ENCODE data around the gene SLC11A2. TPM values are rescaled to one million over a fixed set of nuclear protein-coding genes. Genes with fewer than 3 reads are reported as not detected.
A peak's percentile ranks its signal among the peaks of the same experiment; 100 is the strongest.

SLC11A2 gene
- total RNA-seq, 1 donor from 2014 or later: 96.8 TPM

DNA sequence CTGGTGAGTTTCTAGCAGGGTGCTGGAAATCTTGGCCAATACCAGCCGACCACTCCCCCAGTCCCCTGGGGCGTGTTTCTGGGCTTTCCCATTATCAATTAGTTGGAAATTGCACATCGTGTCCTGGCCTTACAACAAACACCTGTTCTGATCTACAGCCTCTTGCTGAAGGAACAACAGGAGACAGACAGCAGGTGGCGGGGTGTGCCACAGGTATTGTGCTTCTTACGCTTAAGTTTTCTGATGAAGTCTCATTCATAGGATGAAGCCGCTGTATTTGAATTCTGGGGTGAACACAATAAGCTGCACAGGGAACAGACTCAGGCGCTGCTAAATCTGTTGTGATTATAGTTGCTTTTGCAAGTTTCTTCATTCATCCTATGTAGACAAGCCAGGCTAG, 73.1 kb downstream of the SLC11A2 start:
- ATAC-seq (no peak), DNase-seq (no peak)
- Histone ChIP-seq H3K27me3 (no peaks in the 10 kb centered on the region), H3K4me3 (no peak overlapping the region), H3K9me3 (no peaks in the 10 kb centered on the region), H3K27ac (no peak overlapping the region), H3K4me1 (no peaks in the 10 kb centered on the region), H3K36me3 (no peaks in the 10 kb centered on the region)
- TF ChIP-seq, protein P1, sequence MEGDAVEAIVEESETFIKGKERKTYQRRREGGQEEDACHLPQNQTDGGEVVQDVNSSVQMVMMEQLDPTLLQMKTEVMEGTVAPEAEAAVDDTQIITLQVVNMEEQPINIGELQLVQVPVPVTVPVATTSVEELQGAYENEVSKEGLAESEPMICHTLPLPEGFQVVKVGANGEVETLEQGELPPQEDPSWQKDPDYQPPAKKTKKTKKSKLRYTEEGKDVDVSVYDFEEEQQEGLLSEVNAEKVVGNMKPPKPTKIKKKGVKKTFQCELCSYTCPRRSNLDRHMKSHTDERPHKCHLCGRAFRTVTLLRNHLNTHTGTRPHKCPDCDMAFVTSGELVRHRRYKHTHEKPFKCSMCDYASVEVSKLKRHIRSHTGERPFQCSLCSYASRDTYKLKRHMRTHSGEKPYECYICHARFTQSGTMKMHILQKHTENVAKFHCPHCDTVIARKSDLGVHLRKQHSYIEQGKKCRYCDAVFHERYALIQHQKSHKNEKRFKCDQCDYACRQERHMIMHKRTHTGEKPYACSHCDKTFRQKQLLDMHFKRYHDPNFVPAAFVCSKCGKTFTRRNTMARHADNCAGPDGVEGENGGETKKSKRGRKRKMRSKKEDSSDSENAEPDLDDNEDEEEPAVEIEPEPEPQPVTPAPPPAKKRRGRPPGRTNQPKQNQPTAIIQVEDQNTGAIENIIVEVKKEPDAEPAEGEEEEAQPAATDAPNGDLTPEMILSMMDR (IDR thresholded peaks at IDR 0.05): no peak
- intact Hi-C loops (cut with DNase I): no loop called here

DNA sequence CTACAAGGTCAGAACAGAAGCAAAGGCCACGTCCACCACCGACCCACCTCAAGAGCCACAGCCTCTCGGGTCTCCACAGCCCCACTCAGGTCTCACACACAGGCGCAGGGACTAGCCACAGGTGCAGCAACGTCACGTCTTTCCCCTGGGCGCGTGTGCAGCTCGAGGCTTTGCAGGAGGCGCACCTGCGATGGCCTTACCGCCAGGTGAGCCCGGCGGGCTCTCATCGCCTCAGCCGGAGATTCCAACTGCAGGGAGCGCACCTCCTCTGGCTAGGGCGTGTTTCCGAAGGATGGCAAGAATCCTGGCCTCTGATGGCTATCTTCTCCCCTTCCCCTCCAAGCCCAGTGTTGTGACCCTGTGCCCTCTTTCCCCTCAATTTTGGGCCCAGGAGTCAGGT, 73.7 kb downstream of the SLC11A2 start, which contains the start of gene HIGD1C:
TSS of gene HIGD1C (plus strand) at position 35 of the 400 bp plus-strand sequence. CDS start 1,455 bp downstream, outside the sequence.
- TF ChIP-seq, protein P1 (IDR thresholded peaks at IDR 0.05): no peak
- Histone ChIP-seq H3K9me3 (no peaks in the 10 kb centered on the region), H3K27ac (no peak within 1 kb of the TSS), H3K4me1 (no peaks in the 10 kb centered on the region), H3K36me3 (no peaks in the 10 kb centered on the region), H3K4me3 (no peak within 1 kb of the TSS), H3K27me3 (no peaks in the 10 kb centered on the region)
- no peak for ATAC-seq
- DNase-seq: no peak
- intact Hi-C loops (cut with DNase I): no loop called here

DNA sequence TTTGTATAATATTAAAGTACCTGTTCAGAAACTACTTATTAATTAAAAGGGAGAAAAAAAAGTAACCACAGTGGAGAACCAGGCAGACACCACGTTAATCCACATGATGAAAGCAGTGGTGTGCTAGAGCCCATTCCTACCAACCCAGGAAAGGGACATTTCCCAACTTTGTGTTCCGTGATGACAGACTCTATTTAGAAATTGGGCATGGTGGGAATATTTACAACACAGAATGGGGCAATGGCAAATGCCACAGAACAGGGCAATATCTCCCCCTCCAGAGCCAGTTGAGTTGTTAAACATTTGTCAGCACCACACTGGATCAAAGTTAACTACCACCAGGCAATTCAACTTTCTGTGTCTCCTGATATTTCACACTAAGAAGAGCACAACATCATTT, 75.1 kb downstream of the SLC11A2 start:
- Histone ChIP-seq H3K27me3 (no peaks in the 10 kb centered on the region), H3K36me3 (no peaks in the 10 kb centered on the region), H3K9me3 (no peaks in the 10 kb centered on the region), H3K4me3 (no peak overlapping the region), H3K4me1 (no peaks in the 10 kb centered on the region), H3K27ac (no peak overlapping the region)
- DNase-seq (no peak), ATAC-seq (peak; percentile 69)
- intact Hi-C loops (cut with DNase I): no loop called here
- TF ChIP-seq, protein P1 (IDR thresholded peaks at IDR 0.05): no peak

DNA sequence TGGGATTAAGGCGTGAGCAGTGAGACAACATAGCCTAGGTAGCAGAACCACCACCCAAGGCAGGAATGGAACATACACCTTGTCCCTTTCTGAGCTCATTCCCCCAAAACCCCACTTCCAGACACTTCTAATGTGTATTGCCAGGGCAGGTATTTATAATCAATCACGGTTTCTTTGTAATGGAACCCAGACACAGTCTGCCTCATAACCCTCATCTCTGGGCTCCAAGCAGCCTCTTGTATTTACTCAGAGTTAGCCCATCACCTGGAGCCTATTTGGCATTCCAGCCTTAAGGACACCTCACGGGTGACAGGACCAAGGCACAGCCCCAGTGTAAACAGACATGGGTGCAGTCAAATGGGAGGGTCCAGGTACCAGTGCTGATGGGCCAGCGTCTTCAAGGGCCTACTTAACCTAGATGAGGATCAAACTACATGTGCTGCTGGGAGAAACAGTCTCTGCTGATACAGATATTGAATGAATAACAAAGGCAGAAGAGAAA, 76.3 kb downstream of the SLC11A2 start:
- no peaks in the 10 kb centered on the region for H3K4me1 ChIP-seq
- H3K27me3 ChIP-seq: no peaks in the 10 kb centered on the region
- TF ChIP-seq, protein P1 (IDR thresholded peaks at IDR 0.05): no peak
- no peak overlapping the region for H3K4me3 ChIP-seq
- H3K9me3 ChIP-seq: no peaks in the 10 kb centered on the region
- H3K36me3 ChIP-seq: no peaks in the 10 kb centered on the region
- DNase-seq (no peak), ATAC-seq (peak; percentile 61)
- H3K27ac ChIP-seq: no peak overlapping the region
- intact Hi-C loops (cut with DNase I): no loop called here

DNA sequence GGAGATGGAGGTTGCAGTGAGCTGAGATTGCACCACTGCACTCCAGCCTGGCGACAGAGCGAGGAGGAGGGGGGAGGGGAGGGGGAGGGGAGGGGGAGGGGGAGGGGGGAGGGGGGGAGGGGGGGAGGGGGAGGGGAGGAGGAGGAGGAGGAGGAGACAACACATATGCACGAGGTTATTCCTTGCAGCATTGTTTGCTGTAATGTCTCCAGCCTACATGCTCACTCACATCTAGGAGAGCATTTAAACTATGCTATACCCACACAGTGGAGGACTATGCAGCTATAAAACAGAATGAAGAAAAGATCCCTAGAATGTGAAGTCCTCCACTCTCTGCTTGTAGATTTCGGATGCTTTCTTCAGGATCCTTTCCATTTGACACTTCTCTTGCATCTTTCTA, 77.4 kb downstream of the SLC11A2 start:
- Histone ChIP-seq H3K4me1 (no peaks in the 10 kb centered on the region), H3K9me3 (no peaks in the 10 kb centered on the region), H3K4me3 (no peak overlapping the region), H3K27ac (no peak overlapping the region), H3K36me3 (no peaks in the 10 kb centered on the region), H3K27me3 (no peaks in the 10 kb centered on the region)
- ATAC-seq: no peak
- TF ChIP-seq, protein P1 (IDR thresholded peaks at IDR 0.05): no peak
- intact Hi-C loops (cut with DNase I): no loop called here
- no peak for DNase-seq

Measured in upper lobe of right lung (tissue), 1 donor.